Activated CD8-positive, alpha-beta T cell treated with anti-CD3 and anti-CD28 coated beads for 36 hours (primary cell): Measurements from ENCODE around the gene EOLA2. TPM values are rescaled to one million over a fixed set of nuclear protein-coding genes. Genes with fewer than 3 reads are reported as not detected.
"Not testable (repeated sequence)": the region's sequence is repeated elsewhere in the genome, so short reads cannot be mapped to it uniquely, and the experiment has no call there.

Source experiments
- ATAC-seq: fragments of 200-7000 bp; cut with Tn5 transposase; one replicate; pipeline ENCODE4 v1.10.0; 2021; ENCODE audit warnings: mild to moderate bottlenecking, moderate library complexity
- CTCF ChIA-PET: fragments of 350-600 bp; sonication (Branson Sonifier 250); formaldehyde crosslinking; loops from one replicate; lab custom pipeline; 2021; ENCODE audit warnings: antibody characterized with exemption; lab: Charles Lee
- POLR2A ChIA-PET: fragments of 350-600 bp; sonication (Branson Sonifier 250); formaldehyde crosslinking; loops from one replicate; lab custom pipeline; 2021; ENCODE audit warnings: antibody characterized with exemption; lab: Charles Lee
- DNase-seq: peaks from one replicate; pipeline ENCODE4 v3.0.0-alpha.2; 2020
- H3K27ac Mint-ChIP-seq: one replicate; pipeline ENCODE4 v1.8.0; 2021; ENCODE audit warnings: mild to moderate bottlenecking, mixed read lengths
- H3K27me3 Mint-ChIP-seq: one replicate; pipeline ENCODE4 v1.8.0; 2021; ENCODE audit warnings: mixed read lengths
- H3K36me3 Mint-ChIP-seq: one replicate; pipeline ENCODE4 v1.8.0; 2021; ENCODE audit warnings: low read depth, mixed read lengths
- H3K4me1 Mint-ChIP-seq: one replicate; pipeline ENCODE4 v1.8.0; 2021; ENCODE audit warnings: low read depth, mixed read lengths
- H3K4me3 Mint-ChIP-seq: one replicate; pipeline ENCODE4 v1.8.0; 2021; ENCODE audit warnings: mild to moderate bottlenecking, moderate library complexity, mixed read lengths
- H3K9me3 Mint-ChIP-seq: one replicate; pipeline ENCODE4 v1.8.0; 2021; ENCODE audit warnings: mixed read lengths
- CTCF ChIP-seq: fragments of 200-600 bp; IDR thresholded peaks from one replicate; pipeline ENCODE4 v1.8.0; 2022; ENCODE audit warnings: antibody characterized with exemption, mild to moderate bottlenecking
- intact Hi-C: fragments of 100-400 bp; cut with micrococcal nuclease; formaldehyde crosslinking; loops from one replicate; pipeline ENCODE4 v1.10.0; 2022
- total RNA-seq, 2 experiments: library from RNA; stranded (reverse); gene quantifications; one replicate each; pipeline ENCODE4 v1.2.3, GENCODE V29; 2021

The EOLA2 gene
- total RNA-seq, 2 experiments from 2014 or later: 23.2 to 25.8 TPM

GRCh38 chrX:149939905-149940673 is 1.8 kb upstream of the EOLA2 start:
- H3K36me3 Mint-ChIP-seq: no peaks in the 10 kb centered on the region
- peak; percentile 58 for ATAC-seq
- H3K4me1 Mint-ChIP-seq: no peaks in the 10 kb centered on the region
- POLR2A ChIA-PET: no interaction called here
- peak; percentile 96 for DNase-seq
- intact Hi-C loops: loop anchor here (10.0 kb wide), 2 partner anchors 395 to 435 kb away; partner anchors contain the start of genes EOLA1, HSFX3 and IDS
- CTCF ChIA-PET: interaction anchor here (0.8 to 1.4 kb wide), 7 partner anchors 22 to 754 kb away, joined by 3 to 5 read pairs (median 3); no protein-coding TSS in a partner anchor
- peak overlapping the region; percentile 92 for H3K27ac Mint-ChIP-seq
- no peaks in the 10 kb centered on the region for H3K27me3 Mint-ChIP-seq
- H3K9me3 Mint-ChIP-seq: no peaks in the 10 kb centered on the region
- H3K4me3 Mint-ChIP-seq: peak overlapping the region; percentile 83
- no peak for TF ChIP-seq CTCF

DNA sequence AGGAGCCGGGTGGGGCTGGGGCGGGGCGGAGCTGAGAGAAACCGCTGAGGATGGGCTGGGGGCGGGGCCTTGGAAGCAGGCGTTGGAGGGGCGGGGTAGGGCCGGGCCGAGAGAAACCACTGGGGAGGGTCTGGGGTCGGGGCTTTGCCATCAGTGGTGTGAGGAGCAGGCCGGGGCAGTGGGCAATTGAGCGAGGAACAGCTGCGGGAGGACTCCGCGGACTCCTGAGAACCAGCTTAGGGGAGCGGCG is 1.3 kb upstream of the EOLA2 start:
- H3K4me1 Mint-ChIP-seq: no peaks in the 10 kb centered on the region
- ChIA-PET CTCF (interaction anchor here (1.0 to 1.4 kb wide), 6 partner anchors 23 to 755 kb away, joined by 3 to 5 read pairs (median 3); no protein-coding TSS in a partner anchor), POLR2A (no interaction called here)
- no peaks in the 10 kb centered on the region for H3K36me3 Mint-ChIP-seq
- no peaks in the 10 kb centered on the region for H3K9me3 Mint-ChIP-seq
- peak; percentile 27 for ATAC-seq
- H3K4me3 Mint-ChIP-seq: peak overlapping the region; percentile 83
- intact Hi-C loops: loop anchor here (10.0 kb wide), 2 partner anchors 395 to 435 kb away; partner anchors contain the start of genes EOLA1, HSFX3 and IDS
- no peaks in the 10 kb centered on the region for H3K27me3 Mint-ChIP-seq
- no peak for TF ChIP-seq CTCF
- H3K27ac Mint-ChIP-seq: peak overlapping the region; percentile 92
- DNase-seq: no peak

DNA sequence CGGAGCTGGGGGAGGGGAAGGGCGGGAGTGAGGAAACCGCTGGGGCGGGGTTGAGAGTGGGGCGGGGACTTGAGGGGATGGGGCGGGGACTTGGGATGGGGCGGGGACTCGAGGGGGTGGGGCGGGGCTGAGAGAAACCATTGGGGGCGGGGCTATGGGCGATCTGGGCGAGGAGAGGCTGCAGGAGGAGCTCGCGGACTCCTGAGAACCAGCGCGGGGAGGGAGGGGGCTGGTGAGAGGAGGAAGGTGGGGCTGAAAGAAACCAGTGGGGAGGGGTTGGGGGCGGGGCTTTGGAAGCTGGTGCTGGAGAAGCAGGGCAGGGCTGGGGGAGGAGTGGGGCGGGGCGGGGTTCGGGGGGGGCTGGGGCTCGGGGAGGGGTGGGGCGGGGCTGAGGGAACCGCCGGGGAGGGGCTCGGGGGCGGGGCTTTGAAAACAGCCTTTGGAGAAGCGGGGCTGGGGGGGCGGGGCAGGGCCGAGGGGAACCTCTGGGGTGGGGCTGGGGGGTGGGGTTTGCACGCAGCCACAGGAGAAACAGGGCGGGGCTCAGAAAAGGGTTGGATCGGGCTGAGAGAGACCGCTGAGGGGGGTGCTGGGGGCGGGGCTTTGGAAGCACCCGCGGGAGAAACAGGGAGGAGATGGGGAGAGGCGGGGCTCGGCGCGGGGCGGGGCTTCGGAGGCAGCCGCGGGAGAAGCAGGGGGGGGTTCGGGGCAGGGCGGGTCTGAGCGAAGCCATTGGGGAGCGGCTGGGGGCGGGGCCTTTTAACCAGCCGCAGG is 777 bp upstream of the EOLA2 start:
- Mint-ChIP-seq H3K4me3 (peak overlapping the region; percentile 83), H3K4me1 (no peaks in the 10 kb centered on the region), H3K36me3 (peaks cover 2% of the 10 kb centered on the region), H3K27ac (peak overlapping the region; percentile 46), H3K27me3 (no peaks in the 10 kb centered on the region), H3K9me3 (no peaks in the 10 kb centered on the region)
- ChIA-PET POLR2A (interaction anchor here (0.9 kb wide), 1 partner anchor 424 kb away, joined by 3 read pairs; no protein-coding TSS in a partner anchor), CTCF (interaction anchor here (1.1 to 1.5 kb wide), 3 partner anchors 26 to 755 kb away, joined by 3 to 4 read pairs (median 4); no protein-coding TSS in a partner anchor)
- no peak for TF ChIP-seq CTCF
- ATAC-seq: peak; percentile 28
- DNase-seq: peak; percentile 93
- intact Hi-C loops: loop anchor here (10.0 kb wide), 2 partner anchors 394 to 434 kb away; partner anchors contain the start of genes EOLA1, HSFX3 and IDS

- DNase-seq: peak; percentile 33
- Mint-ChIP-seq H3K4me3 (peak overlapping the region; percentile 81), H3K4me1 (no peaks in the 10 kb centered on the region), H3K27ac (peak overlapping the region; percentile 97), H3K36me3 (peaks cover 2% of the 10 kb centered on the region), H3K9me3 (no peaks in the 10 kb centered on the region), H3K27me3 (no peaks in the 10 kb centered on the region)
- ATAC-seq: no peak
- intact Hi-C loops: loop anchor here (10.0 kb wide), 2 partner anchors 393 to 433 kb away; partner anchors contain the start of genes EOLA1, HSFX3 and IDS
- ChIA-PET POLR2A (interaction anchor here (0.5 to 0.9 kb wide), 2 partner anchors 34 to 423 kb away, joined by 3 read pairs; no protein-coding TSS in a partner anchor), CTCF (interaction anchor here (0.8 to 1.5 kb wide), 2 partner anchors 21 to 25 kb away, joined by 3 to 4 read pairs; no protein-coding TSS in a partner anchor)
- TF ChIP-seq CTCF: no peak
Measured at GRCh38 chrX:149937871-149938426, 342 bp downstream of the EOLA2 start.

GRCh38 chrX:149937328-149937727 is 963 bp downstream of the EOLA2 start:
- POLR2A ChIA-PET, H3K9me3 Mint-ChIP-seq, H3K27me3 Mint-ChIP-seq, ATAC-seq, DNase-seq, H3K36me3 Mint-ChIP-seq, H3K4me1 Mint-ChIP-seq: not testable (repeated sequence)
- Mint-ChIP-seq H3K27ac (peak overlapping the region; percentile 97), H3K4me3 (peak overlapping the region; percentile 81)
- intact Hi-C loops: loop anchor here (10.0 kb wide), 2 partner anchors 393 to 433 kb away; partner anchors contain the start of genes EOLA1, HSFX3 and IDS
- CTCF ChIA-PET: interaction anchor here (0.8 to 1.5 kb wide), 2 partner anchors 21 to 25 kb away, joined by 3 to 4 read pairs; no protein-coding TSS in a partner anchor

GRCh38 chrX:149933547-149933946 is 4.7 kb downstream of the EOLA2 start:
- CTCF ChIA-PET, H3K9me3 Mint-ChIP-seq: not testable (repeated sequence)

GRCh38 chrX:149932970-149933369 is 5.3 kb downstream of the EOLA2 start:
- H3K9me3 Mint-ChIP-seq, H3K27me3 Mint-ChIP-seq, CTCF ChIA-PET, H3K27ac Mint-ChIP-seq, DNase-seq, POLR2A ChIA-PET, H3K36me3 Mint-ChIP-seq, H3K4me1 Mint-ChIP-seq, H3K4me3 Mint-ChIP-seq, ATAC-seq: not testable (repeated sequence)
- intact Hi-C loops: loop anchor here (10.0 kb wide), 2 partner anchors 388 to 428 kb away; partner anchors contain the start of genes EOLA1, HSFX3 and IDS

More at GRCh38 chrX:149933547-149933946, 4.7 kb downstream of the EOLA2 start:
- DNase-seq, H3K4me1 Mint-ChIP-seq, H3K27me3 Mint-ChIP-seq, H3K27ac Mint-ChIP-seq, H3K4me3 Mint-ChIP-seq, POLR2A ChIA-PET, ATAC-seq, H3K36me3 Mint-ChIP-seq: not testable (repeated sequence)
- intact Hi-C loops: loop anchor here (10.0 kb wide), 2 partner anchors 389 to 429 kb away; partner anchors contain the start of genes EOLA1, HSFX3 and IDS
